Ovary (tissue), 3 donors: ENCODE data around the gene USP6.
A peak's percentile ranks its signal among the peaks of the same experiment; 100 is the strongest.

Experiments used
- POLR2A ChIP-seq: fragments of 450-650 bp; IDR thresholded peaks from one replicate; pipeline ENCODE4 v1.6.1; 2017; ENCODE audit warnings: antibody characterized with exemption, mild to moderate bottlenecking, moderate library complexity
- TF ChIP-seq, protein P1 (sequence below), 3 donors: fragments of 450-650 bp in 2 of 3; fragments of 200-600 bp in 1 of 3; IDR thresholded peaks; one replicate each; pipeline versions ENCODE4 v1.5.1 to v1.8.0; 2016 to 2022; ENCODE audit warnings: antibody characterized with exemption in 3 of 3, mild to moderate bottlenecking in 1 of 3
- donor health status: DM: no; HTN: no; CAD: no.

DNA sequence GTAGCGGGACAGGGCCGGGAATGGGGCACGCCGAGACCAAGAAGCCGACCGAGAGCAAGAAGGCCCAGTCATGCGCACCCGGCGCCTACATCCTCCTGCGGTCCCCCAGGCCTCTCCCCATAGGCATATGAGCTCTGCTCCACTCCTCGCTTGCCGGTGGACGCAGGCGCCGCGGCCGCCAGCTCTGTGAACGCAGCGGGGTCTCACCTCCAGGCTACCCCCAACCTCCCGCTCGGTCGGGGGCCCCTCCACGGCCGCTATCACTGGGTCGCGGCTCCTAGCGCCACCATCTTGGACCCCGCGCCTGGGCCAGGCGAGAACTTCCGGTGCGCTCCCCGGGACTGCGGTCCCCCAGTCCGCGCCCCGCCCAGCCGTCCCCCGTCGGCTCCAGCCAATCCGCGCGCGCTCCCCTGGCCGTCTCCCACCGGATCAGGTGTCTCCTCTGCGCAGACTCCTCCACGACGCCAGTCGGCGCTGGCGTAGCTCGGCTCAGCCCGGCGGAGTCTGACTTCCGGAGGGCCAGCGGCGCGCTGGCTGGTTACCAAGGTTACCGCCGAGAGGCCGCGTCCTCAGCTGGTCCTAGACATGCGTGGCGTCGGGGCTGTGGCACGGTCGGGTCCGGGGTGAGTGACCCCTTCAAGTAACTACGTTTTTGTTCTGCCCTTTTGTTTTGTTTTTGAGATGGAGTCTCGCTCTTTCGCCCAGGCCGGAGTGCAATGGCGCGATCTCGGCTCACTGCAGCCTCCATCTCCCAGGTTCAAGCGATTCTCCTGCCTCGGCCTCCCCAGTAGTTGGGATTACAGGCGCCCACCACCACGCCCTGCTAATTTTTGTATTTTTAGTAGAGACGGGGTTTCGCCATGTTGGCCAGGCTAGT lies 75.9 kb downstream of the USP6 start, which contains the start of gene ZNF594:
- TF ChIP-seq, protein P1, sequence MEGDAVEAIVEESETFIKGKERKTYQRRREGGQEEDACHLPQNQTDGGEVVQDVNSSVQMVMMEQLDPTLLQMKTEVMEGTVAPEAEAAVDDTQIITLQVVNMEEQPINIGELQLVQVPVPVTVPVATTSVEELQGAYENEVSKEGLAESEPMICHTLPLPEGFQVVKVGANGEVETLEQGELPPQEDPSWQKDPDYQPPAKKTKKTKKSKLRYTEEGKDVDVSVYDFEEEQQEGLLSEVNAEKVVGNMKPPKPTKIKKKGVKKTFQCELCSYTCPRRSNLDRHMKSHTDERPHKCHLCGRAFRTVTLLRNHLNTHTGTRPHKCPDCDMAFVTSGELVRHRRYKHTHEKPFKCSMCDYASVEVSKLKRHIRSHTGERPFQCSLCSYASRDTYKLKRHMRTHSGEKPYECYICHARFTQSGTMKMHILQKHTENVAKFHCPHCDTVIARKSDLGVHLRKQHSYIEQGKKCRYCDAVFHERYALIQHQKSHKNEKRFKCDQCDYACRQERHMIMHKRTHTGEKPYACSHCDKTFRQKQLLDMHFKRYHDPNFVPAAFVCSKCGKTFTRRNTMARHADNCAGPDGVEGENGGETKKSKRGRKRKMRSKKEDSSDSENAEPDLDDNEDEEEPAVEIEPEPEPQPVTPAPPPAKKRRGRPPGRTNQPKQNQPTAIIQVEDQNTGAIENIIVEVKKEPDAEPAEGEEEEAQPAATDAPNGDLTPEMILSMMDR (IDR thresholded peaks at IDR 0.05), result peak; percentile 71 to 85 (median 78)
- TF ChIP-seq POLR2A, result peak; percentile 60
